ENCODE results near the gene HEXD.

Gene HEXD

GRCh38 chr17:82432017-82432416, 13.9 kb downstream of the HEXD start:
- no peak overlapping the region for H2AFZ ChIP-seq (ENCODE audit: low read depth, low read length)
- H3K27me3 ChIP-seq (ENCODE audit: insufficient read depth, low read length, poor library complexity), result no peaks in the 10 kb centered on the region
- H3K27ac ChIP-seq (ENCODE audit: low read length), result no peak overlapping the region
- no peak overlapping the region for H3K9ac ChIP-seq (ENCODE audit: low read depth, low read length)
- no peak overlapping the region for H3K4me2 ChIP-seq (ENCODE audit: insufficient read depth, low read length)
- no peaks in the 10 kb centered on the region for H3K9me3 ChIP-seq (ENCODE audit: insufficient read depth, low read length, severe bottlenecking)
- no peak for DNase-seq
- peaks cover 23% of the 10 kb centered on the region for H3K36me3 ChIP-seq (ENCODE audit: insufficient read depth, low read length)
- H3K4me1 ChIP-seq (ENCODE audit: insufficient read depth, low read length), result peaks cover 7% of the 10 kb centered on the region; the same call in 1 of the 2 replicates
- H3K79me2 ChIP-seq (ENCODE audit: insufficient read depth, low read length), result no peaks in the 10 kb centered on the region
- TF ChIP-seq EZH2 (IDR thresholded peaks at IDR 0.05; ENCODE audit: borderline replicate concordance, low read depth, low read length, severe bottlenecking) (no peak), CTCF (IDR thresholded peaks at IDR 0.05; ENCODE audit: borderline replicate concordance, extremely low read depth, low read length, poor library complexity, severe bottlenecking) (no peak)
- no peak overlapping the region for H3K4me3 ChIP-seq (ENCODE audit: low read depth in 1 of 2, low read length in 2 of 2)
- no peak for ATAC-seq (ENCODE audit: insufficient read depth, low read depth)
- H4K20me1 ChIP-seq (ENCODE audit: insufficient read depth, low read length), result no peaks in the 10 kb centered on the region

GRCh38 chr17:82433560-82434215, 15.5 kb downstream of the HEXD start:
- no peaks in the 10 kb centered on the region for H3K9me3 ChIP-seq (ENCODE audit: insufficient read depth, low read length, severe bottlenecking)
- ATAC-seq (ENCODE audit: insufficient read depth, low read depth) (no peak), DNase-seq (no peak)
- H3K27me3 ChIP-seq (ENCODE audit: insufficient read depth, low read length, poor library complexity), result no peaks in the 10 kb centered on the region
- H2AFZ ChIP-seq (ENCODE audit: low read depth, low read length), result no peak overlapping the region
- H3K79me2 ChIP-seq (ENCODE audit: insufficient read depth, low read length), result no peaks in the 10 kb centered on the region
- no peak overlapping the region for H3K27ac ChIP-seq (ENCODE audit: low read length)
- no peak overlapping the region for H3K4me2 ChIP-seq (ENCODE audit: insufficient read depth, low read length)
- no peaks in the 10 kb centered on the region for H4K20me1 ChIP-seq (ENCODE audit: insufficient read depth, low read length)
- TF ChIP-seq CTCF (IDR thresholded peaks at IDR 0.05; ENCODE audit: borderline replicate concordance, extremely low read depth, low read length, poor library complexity, severe bottlenecking) (no peak), EZH2 (IDR thresholded peaks at IDR 0.05; ENCODE audit: borderline replicate concordance, low read depth, low read length, severe bottlenecking) (no peak)
- peaks cover 27% of the 10 kb centered on the region for H3K36me3 ChIP-seq (ENCODE audit: insufficient read depth, low read length)
- H3K4me1 ChIP-seq (ENCODE audit: insufficient read depth, low read length), result peaks cover 7% of the 10 kb centered on the region; the same call in 1 of the 2 replicates
- no peak overlapping the region for H3K9ac ChIP-seq (ENCODE audit: low read depth, low read length)
- H3K4me3 ChIP-seq (ENCODE audit: low read depth in 1 of 2, low read length in 2 of 2), result no peak overlapping the region

DNA sequence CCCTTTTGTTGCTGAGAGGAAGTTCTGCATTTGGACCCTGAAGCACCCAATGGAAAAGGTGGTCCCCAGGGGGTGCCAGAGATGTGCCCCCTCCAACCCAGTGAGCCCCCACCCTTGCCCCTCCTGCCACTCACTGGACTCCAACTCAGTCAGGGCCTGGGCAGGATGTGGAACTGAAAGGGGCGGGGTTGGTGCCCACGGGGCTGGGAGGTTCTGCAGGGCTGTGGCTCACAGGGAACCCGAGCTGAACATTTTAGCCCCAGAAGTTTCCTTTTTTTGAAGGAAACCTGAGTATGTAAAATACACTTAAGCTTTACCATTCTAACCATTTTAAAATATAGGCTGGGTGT, 16.0 kb downstream of the HEXD start:
- Histone ChIP-seq H3K4me3 (ENCODE audit: low read depth in 1 of 2, low read length in 2 of 2) (no peak overlapping the region), H3K27me3 (ENCODE audit: insufficient read depth, low read length, poor library complexity) (no peaks in the 10 kb centered on the region), H2AFZ (ENCODE audit: low read depth, low read length) (no peak overlapping the region), H3K4me1 (ENCODE audit: insufficient read depth, low read length) (peaks cover 7% of the 10 kb centered on the region; the same call in 1 of the 2 replicates), H3K4me2 (ENCODE audit: insufficient read depth, low read length) (no peak overlapping the region), H3K36me3 (ENCODE audit: insufficient read depth, low read length) (peaks cover 27% of the 10 kb centered on the region), H3K27ac (ENCODE audit: low read length) (no peak overlapping the region), H3K9ac (ENCODE audit: low read depth, low read length) (no peak overlapping the region), H3K9me3 (ENCODE audit: insufficient read depth, low read length, severe bottlenecking) (no peaks in the 10 kb centered on the region), H4K20me1 (ENCODE audit: insufficient read depth, low read length) (no peaks in the 10 kb centered on the region), H3K79me2 (ENCODE audit: insufficient read depth, low read length) (no peaks in the 10 kb centered on the region)
- DNase-seq (peak; percentile 49), ATAC-seq (ENCODE audit: insufficient read depth, low read depth) (peak; percentile 45; the same call in 1 of the 3 replicates)
- TF ChIP-seq EZH2 (IDR thresholded peaks at IDR 0.05; ENCODE audit: borderline replicate concordance, low read depth, low read length, severe bottlenecking) (no peak), CTCF (IDR thresholded peaks at IDR 0.05; ENCODE audit: borderline replicate concordance, extremely low read depth, low read length, poor library complexity, severe bottlenecking) (no peak)

All from DND-41 (cell line).